Eye (tissue), 1 donor: ENCODE results near the gene ZNF655.

Source experiments
- DNase-seq: peaks from one replicate; pipeline ENCODE4 v3.0.0-alpha.2; 2015

Gene ZNF655

GRCh38 chr7:99615989-99616358 lies 57.5 kb downstream of the ZNF655 start:
- no peak for DNase-seq

GRCh38 chr7:99616359-99617191 lies 58.1 kb downstream of the ZNF655 start, which contains the start of gene ZSCAN25:
Gene ZSCAN25 (plus strand): TSS chr7:99616946. CDS start chr7:99619607, 2,661 bp downstream.
- peak; percentile 99 for DNase-seq

GRCh38 chr7:99617192-99617781 lies 58.8 kb downstream of the ZNF655 start:
- DNase-seq: no peak

- DNase-seq: no peak
These were observed 60.3 kb downstream of the ZNF655 start for GRCh38 chr7:99618726-99619125.

GRCh38 chr7:99619571-99620130 lies 61.2 kb downstream of the ZNF655 start:
- DNase-seq: no peak

GRCh38 chr7:99621271-99621670 lies 62.8 kb downstream of the ZNF655 start:
- DNase-seq: no peak

GRCh38 chr7:99622596-99622995 lies 64.2 kb downstream of the ZNF655 start:
- DNase-seq: no peak

GRCh38 chr7:99623091-99623693 lies 64.8 kb downstream of the ZNF655 start:
- DNase-seq: no peak

GRCh38 chr7:99623702-99624447 lies 65.4 kb downstream of the ZNF655 start:
- no peak for DNase-seq

- DNase-seq: no peak
These were observed 66.0 kb downstream of the ZNF655 start for GRCh38 chr7:99624484-99624883.

GRCh38 chr7:99625321-99625720 lies 66.9 kb downstream of the ZNF655 start:
- no peak for DNase-seq

- no peak for DNase-seq
These were observed 67.5 kb downstream of the ZNF655 start for GRCh38 chr7:99625961-99626360.
